Stimulated activated CD4-positive, alpha-beta T cell treated with anti-CD3 and anti-CD28 coated beads, Interleukin-15, amount 100 ng/mL, for 48 hours (primary cell): ENCODE data around the gene PDZRN3.

ENCODE experiments used
- DNase-seq, 2 donors: peaks; one replicate each; pipeline ENCODE4 v3.0.0-alpha.2; 2020; ENCODE audit warnings: low read depth in 2 of 2

Gene PDZRN3

GRCh38 chr3:73389117-73389813, 235.5 kb downstream of the PDZRN3 start:
- DNase-seq: no peak

- no peak for DNase-seq
Measured at GRCh38 chr3:73385568-73385967, 239.2 kb downstream of the PDZRN3 start.

GRCh38 chr3:73384091-73384906, 240.4 kb downstream of the PDZRN3 start:
- no peak for DNase-seq

GRCh38 chr3:73383470-73384049, 241.2 kb downstream of the PDZRN3 start:
- no peak for DNase-seq

- DNase-seq: no peak
Measured at GRCh38 chr3:73381551-73381950, 243.2 kb downstream of the PDZRN3 start.

- DNase-seq: no peak
Measured at GRCh38 chr3:73380735-73381532, 243.8 kb downstream of the PDZRN3 start.

- no peak for DNase-seq
Measured at GRCh38 chr3:73379465-73379864, 245.3 kb downstream of the PDZRN3 start.

- DNase-seq: no peak
Measured at GRCh38 chr3:73378207-73378606, 246.5 kb downstream of the PDZRN3 start.

GRCh38 chr3:73365756-73366397, 258.9 kb downstream of the PDZRN3 start:
- no peak for DNase-seq

GRCh38 chr3:73364517-73364916, 260.2 kb downstream of the PDZRN3 start:
- DNase-seq: no peak

GRCh38 chr3:73363093-73363492, 261.6 kb downstream of the PDZRN3 start:
- no peak for DNase-seq

- no peak for DNase-seq
Measured at GRCh38 chr3:73361591-73361990, 263.1 kb downstream of the PDZRN3 start.

- DNase-seq: no peak
Measured at GRCh38 chr3:73353649-73354217, 271.0 kb downstream of the PDZRN3 start.

GRCh38 chr3:73352841-73353645, 271.7 kb downstream of the PDZRN3 start:
- DNase-seq: no peak

GRCh38 chr3:73351423-73352071, 273.2 kb downstream of the PDZRN3 start:
- DNase-seq: no peak

GRCh38 chr3:73350996-73351395, 273.7 kb downstream of the PDZRN3 start:
- no peak for DNase-seq

GRCh38 chr3:73349657-73350056, 275.1 kb downstream of the PDZRN3 start:
- DNase-seq: no peak

GRCh38 chr3:73342077-73342476, 282.7 kb downstream of the PDZRN3 start:
- no peak for DNase-seq

GRCh38 chr3:73341272-73341935, 283.3 kb downstream of the PDZRN3 start:
- DNase-seq: no peak
